Prostate gland (tissue), 2 donors: Measurements from ENCODE around the gene GRK1.

Experiments used
- POLR2AphosphoS5 ChIP-seq: sonication (generic); formaldehyde crosslinking; IDR thresholded peaks from one replicate; pipeline ENCODE4 v1.6.1; 2017; ENCODE audit warnings: antibody characterized with exemption
- TF ChIP-seq, protein P1 (sequence below), 4 experiments: fragments of 200-600 bp in 2 of 4; fragments of 450-650 bp in 2 of 4; sonication (generic) in 2 of 4; IDR thresholded peaks; 1 replicate in 3 of 4; 2 replicates in 1 of 4; pipeline ENCODE4 v1.5.1; 2016 to 2019; ENCODE audit warnings: antibody characterized with exemption in 4 of 4, mild to moderate bottlenecking in 2 of 4, moderate library complexity in 2 of 4

DNA sequence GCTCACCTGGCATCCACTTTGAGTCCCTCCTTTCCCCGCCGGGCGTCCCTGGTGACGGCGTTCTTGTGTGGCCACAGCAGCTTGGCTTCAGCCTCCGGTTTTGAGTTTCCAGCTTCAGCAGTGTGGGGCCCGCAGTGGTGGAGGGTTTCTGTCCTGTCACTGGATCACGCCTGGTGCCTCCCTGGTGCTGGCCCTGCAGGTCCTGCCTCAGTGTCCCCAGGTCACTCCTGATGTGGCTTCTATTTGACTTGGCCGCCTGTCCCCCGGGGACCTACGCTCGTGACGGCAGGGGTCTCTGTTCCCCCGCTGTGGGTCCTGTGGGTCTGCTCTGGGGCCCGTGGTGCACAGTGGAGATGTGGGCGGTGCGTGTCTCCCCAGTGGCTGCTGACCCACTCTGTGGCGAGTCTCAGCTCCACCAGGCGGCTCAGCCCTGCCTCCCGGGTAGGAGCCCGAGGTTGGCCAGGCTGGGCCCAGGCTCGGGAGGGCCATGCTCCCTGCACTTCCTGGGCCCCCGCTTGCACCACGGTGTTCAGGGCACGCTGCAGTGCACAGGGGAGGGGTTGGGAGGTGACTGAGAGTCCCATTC lies 10.9 kb upstream of the GRK1 start:
- TF ChIP-seq, protein P1, sequence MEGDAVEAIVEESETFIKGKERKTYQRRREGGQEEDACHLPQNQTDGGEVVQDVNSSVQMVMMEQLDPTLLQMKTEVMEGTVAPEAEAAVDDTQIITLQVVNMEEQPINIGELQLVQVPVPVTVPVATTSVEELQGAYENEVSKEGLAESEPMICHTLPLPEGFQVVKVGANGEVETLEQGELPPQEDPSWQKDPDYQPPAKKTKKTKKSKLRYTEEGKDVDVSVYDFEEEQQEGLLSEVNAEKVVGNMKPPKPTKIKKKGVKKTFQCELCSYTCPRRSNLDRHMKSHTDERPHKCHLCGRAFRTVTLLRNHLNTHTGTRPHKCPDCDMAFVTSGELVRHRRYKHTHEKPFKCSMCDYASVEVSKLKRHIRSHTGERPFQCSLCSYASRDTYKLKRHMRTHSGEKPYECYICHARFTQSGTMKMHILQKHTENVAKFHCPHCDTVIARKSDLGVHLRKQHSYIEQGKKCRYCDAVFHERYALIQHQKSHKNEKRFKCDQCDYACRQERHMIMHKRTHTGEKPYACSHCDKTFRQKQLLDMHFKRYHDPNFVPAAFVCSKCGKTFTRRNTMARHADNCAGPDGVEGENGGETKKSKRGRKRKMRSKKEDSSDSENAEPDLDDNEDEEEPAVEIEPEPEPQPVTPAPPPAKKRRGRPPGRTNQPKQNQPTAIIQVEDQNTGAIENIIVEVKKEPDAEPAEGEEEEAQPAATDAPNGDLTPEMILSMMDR (IDR thresholded peaks at IDR 0.05): no peak
- no peak for TF ChIP-seq POLR2AphosphoS5
